ENCODE results near the gene CPO.

CPO gene

GRCh38 chr2:207015901-207016300, 76.6 kb downstream of the CPO start:
- no peak for DNase-seq (ENCODE audit: low spot score)

All from CD4-positive, alpha-beta T cell treated with Interleukin-2 at 100 ng/mL for 4 hours (primary cell).